Measurements from ENCODE around the gene TSPO. TPM values are rescaled to one million over a fixed set of nuclear protein-coding genes. Genes with fewer than 3 reads are reported as not detected.

TSPO gene
- polyA plus RNA-seq, 1 donor (not counting 4 experiments of a cell fraction or from before 2014, with no cell fraction given), result 139 TPM

DNA sequence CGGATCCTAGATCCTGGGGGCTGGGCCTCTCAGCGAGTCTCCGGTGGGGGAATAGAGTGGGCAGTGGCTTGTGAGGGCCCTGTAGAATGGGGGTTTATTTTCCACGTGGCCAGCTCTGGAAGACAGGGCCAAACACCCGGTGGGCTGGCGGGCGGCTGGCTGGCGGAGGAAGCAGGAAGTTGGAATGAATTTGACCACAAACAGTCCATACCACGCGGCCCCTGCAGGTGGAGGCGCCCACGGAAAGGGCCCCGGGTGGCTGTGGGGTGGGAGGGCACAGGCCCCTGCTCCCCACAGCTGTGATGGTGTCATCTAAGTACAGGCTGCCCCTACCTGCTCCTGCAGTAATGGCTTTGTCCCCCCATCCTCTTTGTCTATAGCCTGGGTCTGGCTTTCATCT, 23.2 kb upstream of the TSPO start:
- dilution Hi-C loops (cut with MboI; ENCODE audit: extremely low pct_ligation_motif_present, low sequenced_read_pairs), result no loop called here
- Histone ChIP-seq H3K79me2 (ENCODE audit: control insufficient read depth, insufficient read depth, low read length) (no peaks in the 10 kb centered on the region), H3K9me3 (ENCODE audit: control insufficient read depth, low read depth, low read length) (no peaks in the 10 kb centered on the region), H3K9me1 (ENCODE audit: control insufficient read depth, extremely low read depth, insufficient read depth, low read length) (no peaks in the 10 kb centered on the region), H3K27me3 (ENCODE audit: control insufficient read depth, extremely low read depth, insufficient read depth, low read length) (no peaks in the 10 kb centered on the region), H3K36me3 (ENCODE audit: control insufficient read depth in 2 of 2, extremely low read depth in 1 of 2, insufficient read depth in 2 of 2, low read length in 2 of 2) (peaks cover 14 to 16% of the 10 kb centered on the region in 2 experiments), H2AFZ (ENCODE audit: control insufficient read depth, low read length) (no peak overlapping the region), H3K9ac (ENCODE audit: control insufficient read depth, extremely low read depth, insufficient read depth, low read length) (peak overlapping the region; percentile 83), H3K4me1 (ENCODE audit: control insufficient read depth, extremely low read depth, insufficient read depth, low read length) (peaks cover 31% of the 10 kb centered on the region), H3K4me2 (ENCODE audit: control insufficient read depth, extremely low read depth, insufficient read depth, low read depth, low read length) (peak overlapping the region; percentile 92), H3K4me3 (ENCODE audit: control insufficient read depth in 2 of 3, extremely low read depth in 1 of 3, insufficient read depth in 2 of 3, low read depth in 1 of 3, low read length in 3 of 3) (no peak overlapping the region), H4K20me1 (ENCODE audit: control insufficient read depth, extremely low read depth, insufficient read depth, low read length) (no peaks in the 10 kb centered on the region), H3K27ac (ENCODE audit: control insufficient read depth, insufficient read depth, low read length) (peak overlapping the region; percentile 96)
- TF ChIP-seq EZH2 (IDR thresholded peaks at IDR 0.05; ENCODE audit: low read length), result no peak
- TF ChIP-seq, protein P1, sequence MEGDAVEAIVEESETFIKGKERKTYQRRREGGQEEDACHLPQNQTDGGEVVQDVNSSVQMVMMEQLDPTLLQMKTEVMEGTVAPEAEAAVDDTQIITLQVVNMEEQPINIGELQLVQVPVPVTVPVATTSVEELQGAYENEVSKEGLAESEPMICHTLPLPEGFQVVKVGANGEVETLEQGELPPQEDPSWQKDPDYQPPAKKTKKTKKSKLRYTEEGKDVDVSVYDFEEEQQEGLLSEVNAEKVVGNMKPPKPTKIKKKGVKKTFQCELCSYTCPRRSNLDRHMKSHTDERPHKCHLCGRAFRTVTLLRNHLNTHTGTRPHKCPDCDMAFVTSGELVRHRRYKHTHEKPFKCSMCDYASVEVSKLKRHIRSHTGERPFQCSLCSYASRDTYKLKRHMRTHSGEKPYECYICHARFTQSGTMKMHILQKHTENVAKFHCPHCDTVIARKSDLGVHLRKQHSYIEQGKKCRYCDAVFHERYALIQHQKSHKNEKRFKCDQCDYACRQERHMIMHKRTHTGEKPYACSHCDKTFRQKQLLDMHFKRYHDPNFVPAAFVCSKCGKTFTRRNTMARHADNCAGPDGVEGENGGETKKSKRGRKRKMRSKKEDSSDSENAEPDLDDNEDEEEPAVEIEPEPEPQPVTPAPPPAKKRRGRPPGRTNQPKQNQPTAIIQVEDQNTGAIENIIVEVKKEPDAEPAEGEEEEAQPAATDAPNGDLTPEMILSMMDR (optimal IDR thresholded peaks at IDR 0.05 in 1 of 3, IDR thresholded peaks at IDR 0.05 in 1 of 3, conservative IDR thresholded peaks at IDR 0.05 in 1 of 3; ENCODE audit: extremely low read depth in 1 of 3, insufficient read depth in 2 of 3, low read length in 3 of 3), result no peak
- no peak for DNase-seq (ENCODE audit: low read depth, low spot score)
- FAIRE-seq, result no peak

DNA sequence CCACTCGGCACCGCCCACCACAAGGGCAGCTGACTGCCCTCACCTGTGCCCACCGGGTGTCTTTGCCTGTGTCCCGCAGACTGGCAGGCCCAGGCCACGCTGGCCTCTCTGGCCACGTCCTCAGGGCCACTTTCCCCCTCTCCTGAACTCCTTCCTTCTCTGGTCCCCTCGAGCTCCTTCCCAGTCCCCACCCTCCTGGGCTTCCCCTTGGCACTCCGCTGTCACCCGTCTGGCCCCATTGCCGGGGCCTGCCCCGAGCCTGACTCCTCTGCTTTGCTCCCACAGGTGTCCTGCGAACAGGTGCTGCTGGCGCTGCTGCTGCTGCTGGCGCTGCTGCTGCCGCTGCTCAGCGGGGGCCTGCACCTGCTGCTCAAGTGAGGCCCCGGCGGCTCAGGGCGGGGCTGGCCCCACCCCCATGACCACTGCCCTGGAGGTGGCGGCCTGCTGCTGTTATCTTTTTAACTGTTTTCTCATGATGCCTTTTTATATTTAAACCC, 22.4 kb upstream of the TSPO start:
- Histone ChIP-seq H3K4me1 (ENCODE audit: control insufficient read depth, extremely low read depth, insufficient read depth, low read length) (peaks cover 31% of the 10 kb centered on the region), H3K9me1 (ENCODE audit: control insufficient read depth, extremely low read depth, insufficient read depth, low read length) (no peaks in the 10 kb centered on the region), H3K9ac (ENCODE audit: control insufficient read depth, extremely low read depth, insufficient read depth, low read length) (no peak overlapping the region), H3K4me3 (ENCODE audit: control insufficient read depth in 2 of 3, extremely low read depth in 1 of 3, insufficient read depth in 2 of 3, low read depth in 1 of 3, low read length in 3 of 3) (no peak overlapping the region), H2AFZ (ENCODE audit: control insufficient read depth, low read length) (no peak overlapping the region), H3K36me3 (ENCODE audit: control insufficient read depth in 2 of 2, extremely low read depth in 1 of 2, insufficient read depth in 2 of 2, low read length in 2 of 2) (peaks cover 17 to 18% of the 10 kb centered on the region in 2 experiments), H3K79me2 (ENCODE audit: control insufficient read depth, insufficient read depth, low read length) (no peaks in the 10 kb centered on the region), H3K27me3 (ENCODE audit: control insufficient read depth, extremely low read depth, insufficient read depth, low read length) (no peaks in the 10 kb centered on the region), H4K20me1 (ENCODE audit: control insufficient read depth, extremely low read depth, insufficient read depth, low read length) (no peaks in the 10 kb centered on the region), H3K9me3 (ENCODE audit: control insufficient read depth, low read depth, low read length) (no peaks in the 10 kb centered on the region), H3K4me2 (ENCODE audit: control insufficient read depth, extremely low read depth, insufficient read depth, low read depth, low read length) (no peak overlapping the region), H3K27ac (ENCODE audit: control insufficient read depth, insufficient read depth, low read length) (no peak overlapping the region)
- dilution Hi-C loops (cut with MboI; ENCODE audit: extremely low pct_ligation_motif_present, low sequenced_read_pairs), result no loop called here
- TF ChIP-seq, protein P1 (optimal IDR thresholded peaks at IDR 0.05 in 1 of 3, IDR thresholded peaks at IDR 0.05 in 1 of 3, conservative IDR thresholded peaks at IDR 0.05 in 1 of 3; ENCODE audit: extremely low read depth in 1 of 3, insufficient read depth in 2 of 3, low read length in 3 of 3), result no peak
- TF ChIP-seq EZH2 (IDR thresholded peaks at IDR 0.05; ENCODE audit: low read length), result no peak
- no peak for FAIRE-seq
- DNase-seq (ENCODE audit: low read depth, low spot score), result no peak
